ENCODE measurements around the gene WWTR1.

WWTR1 gene

DNA sequence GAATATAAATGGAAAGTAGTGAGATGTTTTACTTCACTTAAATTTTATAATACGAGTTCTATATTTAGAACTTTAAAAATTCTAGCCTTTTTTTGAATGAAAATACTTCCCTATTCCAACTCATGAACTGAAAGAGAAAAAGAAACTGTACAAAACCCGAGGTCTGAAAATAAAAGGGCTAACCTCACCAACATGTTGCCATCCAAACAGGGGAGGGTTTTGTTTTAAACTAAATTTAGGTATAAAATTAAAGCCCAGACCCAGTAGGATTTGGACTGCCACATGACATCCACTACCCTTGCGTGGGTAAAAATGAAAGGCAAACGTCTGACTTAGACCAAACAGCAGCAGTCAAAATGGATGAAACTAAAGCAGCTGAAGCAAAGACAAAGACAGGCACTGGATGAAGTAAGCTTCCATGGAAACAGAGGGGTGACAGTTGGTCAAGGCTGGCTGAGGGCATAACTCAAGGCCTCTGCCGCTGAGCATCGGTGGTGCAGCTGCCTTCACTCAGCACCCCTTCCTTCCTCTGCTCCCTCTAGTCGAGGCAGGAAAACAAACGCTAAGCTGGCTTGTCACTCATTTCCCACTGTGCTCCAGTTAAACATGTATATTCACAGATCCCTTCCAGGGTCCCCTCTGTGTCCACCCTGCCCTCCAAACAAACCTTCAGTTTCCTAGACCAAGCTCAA is 125.2 kb downstream of the WWTR1 start:
- no peak for DNase-seq (ENCODE audit: low read depth)

DNA sequence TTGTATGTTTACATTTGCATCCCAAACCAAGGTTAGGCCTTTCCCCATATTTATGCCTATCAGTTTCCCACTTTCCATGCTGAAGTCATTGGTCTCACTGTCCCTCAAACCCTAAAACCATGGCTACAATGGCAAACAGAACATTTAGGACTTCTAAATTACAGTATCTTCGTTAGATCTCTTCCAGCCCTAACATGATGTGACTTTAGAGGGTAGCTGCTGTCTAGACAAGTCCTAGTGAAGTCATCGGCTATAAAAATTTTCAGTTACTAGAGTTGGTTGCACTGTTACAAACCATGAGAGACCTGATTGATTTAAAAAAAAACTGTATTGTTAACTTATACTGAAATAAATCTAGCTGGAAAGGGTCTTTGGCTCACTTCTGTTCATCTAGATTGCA is 128.7 kb downstream of the WWTR1 start:
- no peak for DNase-seq (ENCODE audit: low read depth)

DNA sequence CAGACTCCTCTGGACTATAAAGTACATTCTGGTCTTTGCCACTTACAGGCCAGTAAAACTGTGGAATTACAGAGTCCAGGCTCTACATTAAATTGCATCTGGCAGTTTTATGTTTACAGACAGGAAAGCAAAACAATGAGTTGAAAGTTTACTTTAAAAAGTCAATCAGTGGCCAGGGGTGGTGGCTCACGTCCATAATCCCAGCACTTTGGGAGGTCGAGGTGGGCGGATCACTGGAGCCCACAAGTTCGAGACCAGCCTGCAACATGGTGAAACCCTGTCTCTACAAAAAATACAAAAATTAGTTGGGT is 129.5 kb downstream of the WWTR1 start:
- no peak for DNase-seq (ENCODE audit: low read depth)

DNA sequence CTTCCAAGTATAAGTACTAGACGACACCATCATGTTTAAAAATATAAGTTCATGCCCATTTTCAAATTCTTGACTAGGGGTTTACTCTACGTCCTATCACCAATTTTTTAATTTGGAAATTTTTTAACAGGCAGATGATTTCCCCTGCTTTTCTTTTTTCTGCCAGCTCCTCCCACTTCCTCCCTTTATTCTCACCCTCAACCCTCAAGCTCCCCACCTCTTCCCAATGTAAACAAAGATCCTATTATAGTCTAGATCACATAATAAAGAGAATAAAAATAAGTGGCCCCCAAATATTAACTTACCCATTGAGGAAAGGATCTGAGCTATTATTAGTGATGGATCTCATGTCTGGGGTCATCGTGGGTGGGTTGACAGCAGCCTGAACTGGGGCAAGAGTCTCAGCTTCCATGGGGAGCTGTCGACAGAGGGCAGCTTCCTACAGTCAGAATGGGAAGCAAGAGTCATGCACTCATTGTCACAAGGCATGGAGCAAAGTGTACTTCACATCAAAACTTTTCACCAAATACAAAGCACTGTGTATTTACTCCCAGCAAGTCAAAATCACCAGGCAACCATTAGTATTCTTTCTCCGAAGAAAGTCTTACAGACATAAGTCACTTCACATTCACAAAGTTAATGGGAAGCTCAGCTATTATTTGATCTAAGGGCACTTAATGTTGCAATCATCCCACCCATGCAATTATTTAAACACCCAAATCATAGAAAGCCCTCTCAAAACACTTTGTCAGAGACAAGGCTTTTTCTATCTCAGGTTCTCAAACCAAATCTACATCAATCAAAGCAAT is 130.1 kb downstream of the WWTR1 start:
- no peak for DNase-seq (ENCODE audit: low read depth)

DNA sequence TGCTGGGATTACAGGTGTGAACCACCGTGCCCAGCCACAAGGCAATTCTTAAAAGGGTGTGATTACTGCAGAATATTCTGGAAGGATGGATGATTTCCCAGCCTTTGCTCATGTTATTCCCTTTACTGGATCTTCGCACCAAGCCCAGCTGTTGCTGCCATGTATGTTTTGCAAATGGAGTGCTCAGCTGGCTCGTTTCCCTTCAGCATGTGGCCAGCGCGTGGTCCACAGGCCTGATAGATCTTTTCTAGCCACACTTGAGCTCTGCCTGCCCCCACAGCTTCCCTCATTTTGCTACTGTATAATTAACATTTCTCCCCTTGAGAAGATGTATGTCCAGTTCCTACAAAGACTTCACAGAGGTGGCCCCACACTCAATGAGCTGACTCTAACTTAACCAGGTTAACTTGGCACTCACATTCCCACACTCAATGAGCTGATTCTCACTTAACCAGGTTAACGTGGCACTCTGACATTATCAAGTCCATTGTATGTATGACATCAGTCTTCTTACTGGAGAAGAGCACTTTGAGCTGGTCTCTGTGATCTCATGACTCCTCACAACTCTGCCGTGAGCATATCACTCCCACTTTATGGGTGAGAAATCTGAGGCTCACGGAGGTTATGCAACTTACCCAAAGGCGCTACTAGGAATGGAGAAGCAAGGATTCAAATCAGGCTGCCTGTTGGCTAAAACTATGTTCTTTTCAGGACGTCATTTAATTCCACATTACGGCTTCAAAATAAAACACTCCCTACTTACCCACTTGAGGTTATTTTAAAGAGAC is 134.1 kb downstream of the WWTR1 start:
- no peak for DNase-seq (ENCODE audit: low read depth)

DNA sequence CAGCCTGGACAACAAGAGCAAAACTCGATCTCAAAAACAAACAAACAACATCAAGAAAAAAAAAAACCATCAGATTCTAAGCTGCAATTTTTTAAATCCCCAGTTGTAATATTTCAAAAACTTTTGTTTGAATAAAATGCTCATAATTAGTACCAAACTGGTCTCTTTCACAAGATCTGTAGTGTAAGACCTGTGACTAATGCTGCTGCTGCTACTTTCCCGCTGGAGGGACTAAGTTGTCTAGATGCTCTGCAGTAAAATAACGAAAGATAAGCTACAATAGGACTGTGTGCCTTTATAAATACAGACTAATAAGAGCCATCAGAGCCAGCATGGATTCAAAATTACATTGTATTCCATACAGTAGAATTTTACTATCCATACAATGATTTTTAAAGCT is 137.9 kb downstream of the WWTR1 start:
- DNase-seq (ENCODE audit: low read depth), result no peak

DNA sequence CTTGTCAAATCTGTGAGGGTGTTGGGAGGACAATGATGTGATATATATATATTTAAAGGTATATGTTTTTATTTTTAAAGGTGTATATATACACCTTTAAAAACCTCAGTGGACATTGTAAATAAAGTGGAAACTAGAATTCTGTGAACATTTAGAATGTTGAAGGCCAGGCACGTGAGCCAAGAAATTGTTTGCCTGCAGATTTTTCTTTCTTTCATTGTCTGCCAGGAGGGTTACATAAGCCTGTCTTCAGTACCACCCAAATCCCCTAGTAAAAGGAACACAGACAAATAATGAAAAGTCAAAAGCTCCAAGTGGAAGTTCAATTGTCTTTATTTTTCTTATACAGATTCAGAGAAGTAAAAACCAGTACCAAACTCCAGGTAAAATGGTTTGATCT is 140.9 kb downstream of the WWTR1 start:
- no peak for DNase-seq (ENCODE audit: low read depth)

DNA sequence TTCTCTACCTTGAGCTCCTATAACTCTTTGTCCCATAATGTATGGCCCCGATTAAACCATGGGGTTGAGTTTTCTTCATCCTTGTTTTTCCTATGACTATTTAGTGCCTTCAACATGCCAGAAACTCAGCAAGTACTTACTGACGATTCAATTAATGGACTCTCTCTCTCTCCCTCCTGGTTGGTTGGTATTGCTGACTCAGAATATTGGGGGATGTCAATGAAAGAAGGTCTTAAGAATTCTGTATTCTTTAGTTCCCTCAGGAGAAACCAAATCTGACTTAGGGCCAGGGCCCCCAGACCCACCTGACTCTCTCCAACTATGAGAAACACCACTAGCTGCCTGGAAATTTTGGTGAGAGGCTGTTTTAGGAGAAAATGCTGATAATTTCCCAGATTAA is 142.6 kb downstream of the WWTR1 start:
- DNase-seq (ENCODE audit: low read depth), result no peak

DNA sequence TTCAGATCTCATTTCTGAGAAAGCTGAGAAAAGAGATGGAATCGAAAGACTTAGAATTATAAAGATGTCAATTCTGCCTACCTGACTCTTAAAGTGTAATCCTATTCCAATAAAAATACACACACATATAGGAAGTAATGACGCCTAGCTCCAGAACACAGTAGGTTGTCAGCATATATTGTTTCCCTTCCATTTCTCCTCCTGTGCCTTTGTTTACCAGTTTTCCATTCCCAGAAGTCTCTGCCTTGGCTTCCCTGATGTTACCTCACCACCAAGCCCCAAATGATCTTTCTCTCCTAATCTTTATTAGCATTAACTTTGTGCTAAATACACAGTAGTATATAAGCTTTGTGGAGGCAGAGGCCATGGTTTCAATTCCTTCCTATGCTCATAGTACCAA is 143.4 kb downstream of the WWTR1 start:
- DNase-seq (ENCODE audit: low read depth), result no peak

DNA sequence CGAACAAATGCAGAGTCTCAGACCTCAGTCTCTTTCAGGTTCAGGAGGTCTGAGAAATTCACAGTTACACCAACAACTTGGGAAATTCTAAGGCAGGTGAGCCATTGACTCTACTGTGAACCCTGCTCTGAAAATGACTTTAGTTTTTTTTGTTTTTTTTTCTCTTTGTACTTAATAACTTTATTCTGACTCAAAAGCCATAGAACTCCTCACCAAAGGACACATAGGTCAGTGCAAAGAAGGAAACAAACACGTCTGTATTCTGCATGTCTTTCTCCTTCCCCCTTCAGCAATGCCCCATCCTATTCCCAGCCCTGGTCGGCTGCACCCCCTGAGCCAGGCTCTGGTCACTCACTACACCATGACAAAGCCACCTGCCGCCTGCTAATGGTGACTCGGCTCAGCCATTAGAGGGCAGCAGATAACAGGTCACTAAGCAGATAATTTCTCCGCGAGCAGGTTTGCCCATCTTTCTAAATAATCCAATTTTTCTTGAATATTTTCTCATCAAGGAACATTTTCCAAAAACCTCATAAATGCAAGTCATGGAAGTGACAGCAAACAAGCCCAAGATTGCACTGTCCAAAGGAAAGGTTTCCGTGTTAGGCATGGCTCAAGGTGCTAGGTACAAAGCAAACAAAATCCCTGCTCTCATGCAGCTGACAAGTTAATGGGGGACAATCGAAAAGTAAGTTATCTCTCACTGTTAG is 145.6 kb downstream of the WWTR1 start:
- no peak for DNase-seq (ENCODE audit: low read depth)

DNA sequence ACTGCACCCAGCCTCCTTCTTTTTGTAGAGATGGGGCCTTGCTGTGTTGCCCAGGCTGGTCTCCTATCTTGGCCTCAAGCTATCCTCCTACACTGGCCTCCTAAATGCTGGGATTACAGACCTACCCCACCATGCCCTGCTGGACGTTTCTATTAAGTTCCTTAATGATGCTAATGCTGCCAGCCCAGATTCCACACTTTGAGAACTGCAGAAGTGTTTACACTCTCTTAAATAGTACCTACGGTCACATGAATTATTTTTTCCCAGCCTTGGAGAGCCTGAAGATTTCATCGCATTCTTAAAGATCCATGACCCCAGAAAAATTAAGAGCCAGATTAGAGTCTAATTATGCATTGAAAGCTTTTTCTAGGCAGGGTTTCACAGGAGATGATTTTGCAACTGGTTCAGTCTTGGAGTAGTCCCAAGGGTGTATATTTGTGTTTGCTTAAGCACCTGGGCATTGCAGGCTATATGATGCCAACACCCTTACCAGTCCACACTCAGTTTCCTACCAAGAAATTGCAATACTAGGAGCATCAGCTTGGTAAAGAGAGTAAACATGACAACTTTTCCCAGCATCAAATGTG is 146.7 kb downstream of the WWTR1 start:
- DNase-seq (ENCODE audit: low read depth), result no peak

DNA sequence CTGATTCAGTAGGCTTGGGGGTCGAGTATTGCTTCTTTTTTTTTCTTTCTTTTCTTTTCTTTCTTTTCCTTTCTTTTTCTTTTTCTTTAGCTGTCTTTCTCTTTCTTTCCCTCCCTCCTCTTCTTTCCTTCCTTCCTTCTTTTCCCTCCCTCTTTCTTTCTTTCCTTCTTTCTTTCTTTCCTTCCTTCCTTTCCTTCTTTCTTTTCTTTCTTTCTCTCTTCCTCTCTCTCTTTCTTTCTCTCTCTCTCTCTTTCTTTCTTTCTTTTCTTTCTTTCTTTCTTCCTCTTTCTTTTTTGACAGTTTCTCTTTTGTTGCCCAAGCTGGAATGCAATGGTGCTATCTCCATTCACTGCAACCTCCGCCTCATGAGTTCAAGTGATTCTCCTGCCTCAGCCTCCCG is 147.3 kb downstream of the WWTR1 start:
- no peak for DNase-seq (ENCODE audit: low read depth)

DNA sequence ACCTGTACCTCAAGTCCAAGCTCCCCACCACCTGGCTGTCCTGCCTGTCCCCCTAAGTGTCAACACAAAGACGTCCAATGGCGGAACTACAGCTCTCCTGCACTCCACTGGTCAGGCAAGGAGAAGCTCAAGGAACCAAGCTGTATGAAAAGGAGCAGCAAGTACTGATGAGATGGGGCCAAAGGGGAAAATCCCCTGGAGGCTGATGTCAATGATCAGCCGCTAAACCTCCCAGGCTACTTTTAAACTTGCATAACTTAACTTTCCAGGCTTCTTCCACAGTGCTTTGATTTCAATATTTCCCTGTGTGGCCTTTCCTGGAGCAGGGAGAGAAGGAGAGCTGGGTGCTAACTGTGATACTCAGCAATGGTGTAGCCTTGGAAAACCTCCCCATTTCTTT is 148.3 kb downstream of the WWTR1 start:
- no peak for DNase-seq (ENCODE audit: low read depth)

DNA sequence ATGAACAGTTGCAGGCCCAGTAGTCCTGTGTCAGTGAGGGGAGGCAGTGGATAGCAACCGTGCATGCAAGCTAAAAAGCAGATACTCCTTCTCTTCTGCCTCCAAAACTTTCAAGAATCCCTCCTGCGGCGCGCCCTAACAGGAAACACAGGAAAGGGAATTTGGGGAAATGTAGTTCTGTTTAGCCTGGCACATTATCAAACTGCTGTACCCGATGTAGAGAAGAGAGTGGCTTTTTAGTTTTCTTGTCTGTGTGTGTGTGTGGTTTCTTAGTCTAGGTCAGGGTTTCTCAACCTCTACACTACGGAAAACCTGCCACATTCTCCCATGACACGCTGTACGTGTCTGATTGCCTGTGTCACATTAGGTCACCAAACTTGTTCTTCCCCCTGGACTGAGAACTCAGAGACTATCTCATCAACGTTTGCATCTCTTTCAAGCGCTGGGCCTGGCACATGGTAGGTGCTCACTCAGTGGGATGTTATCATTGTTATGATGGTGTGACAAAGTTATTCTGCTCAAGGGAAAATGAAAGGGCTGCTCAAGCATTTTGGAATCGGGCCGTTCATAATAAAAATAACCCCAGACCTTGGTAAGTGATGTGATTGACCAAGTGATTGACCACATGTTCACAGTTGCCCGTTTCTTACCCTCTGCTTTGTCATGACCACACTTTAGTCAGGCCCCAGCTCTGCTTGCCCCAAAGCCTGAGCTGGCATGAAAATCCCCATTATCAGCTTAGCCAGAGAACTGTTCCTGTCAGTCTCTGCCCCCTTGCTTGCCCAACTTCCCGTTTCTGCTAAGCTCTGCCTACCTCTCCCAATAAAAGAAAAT is 150.1 kb downstream of the WWTR1 start:
- DNase-seq (ENCODE audit: low read depth), result no peak

DNA sequence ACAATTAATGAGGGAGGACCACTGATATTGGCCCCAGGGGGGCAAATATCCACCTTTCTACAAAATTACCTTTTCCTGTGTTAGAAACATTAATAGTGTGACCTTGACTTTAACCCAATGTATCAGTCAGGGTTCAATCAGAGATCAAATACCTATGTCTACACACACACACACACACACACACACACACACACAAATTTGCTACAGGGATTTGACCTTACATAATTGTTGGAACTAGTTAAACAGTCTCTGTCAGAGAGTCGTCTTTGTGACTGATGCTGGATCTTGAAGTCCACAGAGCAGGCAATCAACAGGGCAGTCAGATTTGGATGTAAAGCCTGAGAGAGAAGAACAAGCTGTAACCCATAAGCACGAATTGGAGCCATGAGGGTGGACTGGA is 150.9 kb downstream of the WWTR1 start:
- no peak for DNase-seq (ENCODE audit: low read depth)

DNA sequence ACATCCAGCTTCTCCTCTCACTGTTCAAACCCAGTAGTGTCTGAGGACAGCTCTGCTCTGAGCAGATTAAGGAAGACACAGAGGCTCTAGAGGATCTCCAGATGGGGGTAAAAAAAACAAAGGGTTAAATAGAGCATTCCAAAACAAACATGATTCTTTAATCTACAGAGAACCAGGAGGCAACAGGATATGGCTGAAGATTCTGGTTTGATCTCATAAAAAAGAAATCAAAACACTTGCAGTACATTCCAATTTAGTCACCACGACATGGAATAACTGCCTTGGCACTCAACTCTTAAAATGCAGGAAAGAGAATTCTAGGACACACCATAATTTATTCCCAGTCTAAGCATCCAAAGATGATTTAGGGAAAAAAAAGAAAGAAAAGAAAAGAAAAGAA is 151.3 kb downstream of the WWTR1 start:
- no peak for DNase-seq (ENCODE audit: low read depth)

DNA sequence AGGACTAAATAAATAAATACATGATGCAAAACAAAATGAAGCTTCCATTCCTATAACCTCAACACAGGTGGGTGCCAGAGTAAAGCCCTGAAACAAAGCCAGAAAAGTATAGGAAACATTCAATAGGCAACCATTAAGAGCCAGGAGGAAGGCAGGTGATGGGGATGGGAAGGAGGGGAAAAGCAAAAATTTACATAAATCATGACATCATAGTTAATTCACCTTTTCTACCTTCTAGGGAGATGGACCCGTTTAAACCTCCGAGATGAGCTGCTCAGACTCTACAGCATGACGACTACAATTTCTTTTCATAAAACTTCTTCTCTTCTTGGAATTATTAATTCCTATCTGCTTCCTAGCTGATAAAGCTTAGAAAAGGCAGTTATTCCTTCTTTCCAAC is 155.4 kb downstream of the WWTR1 start:
- DNase-seq (ENCODE audit: low read depth), result no peak

DNA sequence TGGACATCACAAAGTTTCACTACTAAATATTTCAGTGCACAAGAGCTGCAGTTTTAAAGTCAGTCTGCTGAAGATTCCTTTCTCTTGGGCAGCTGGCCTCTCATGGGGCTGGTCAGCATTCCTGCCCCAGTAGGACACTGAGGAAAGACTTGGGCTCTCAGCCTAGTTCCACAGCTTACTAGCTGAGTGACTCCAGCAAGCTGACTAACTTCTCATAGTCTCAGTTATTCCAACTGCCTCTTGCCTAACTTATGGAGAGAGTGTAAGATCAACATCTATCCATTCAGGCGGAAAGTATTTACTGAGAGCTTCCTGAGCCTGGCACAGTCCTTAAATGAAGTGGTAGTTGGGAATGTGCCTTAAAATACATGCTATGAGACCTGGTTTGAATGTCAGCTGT is 156.3 kb downstream of the WWTR1 start:
- DNase-seq (ENCODE audit: low read depth), result no peak

DNA sequence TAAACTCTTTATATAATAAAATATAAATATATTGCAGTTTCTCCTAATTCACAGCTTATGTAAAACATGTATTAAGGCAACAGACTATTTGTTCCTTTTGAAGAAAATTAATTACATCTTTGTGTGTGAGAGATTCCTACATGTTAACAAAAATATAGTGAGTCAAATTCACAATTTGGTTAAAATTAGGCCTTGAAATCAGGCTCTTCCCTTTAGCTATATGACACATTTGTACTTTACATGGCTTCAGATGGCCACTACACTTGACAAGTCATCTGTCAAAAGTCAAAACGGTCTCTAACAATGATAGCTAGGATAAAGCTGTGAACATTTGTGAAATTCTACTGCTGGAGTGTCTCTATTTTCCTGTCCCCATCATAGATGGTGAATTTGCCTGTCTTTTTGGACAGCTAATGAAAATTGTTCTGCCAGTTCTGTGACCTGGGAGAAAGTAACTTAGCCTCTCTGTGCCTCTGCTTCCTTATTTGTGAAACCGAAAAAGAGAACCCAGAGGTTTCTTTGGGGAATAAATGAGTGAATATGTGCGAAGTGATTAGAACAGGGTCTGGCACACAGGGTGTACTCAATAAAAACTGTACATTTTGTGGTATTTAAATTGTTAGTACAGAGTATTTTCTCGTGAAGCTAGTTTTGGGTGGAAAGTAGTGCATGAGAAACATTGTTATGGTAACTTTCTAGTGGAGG is 159.7 kb downstream of the WWTR1 start:
- no peak for DNase-seq (ENCODE audit: low read depth)

DNA sequence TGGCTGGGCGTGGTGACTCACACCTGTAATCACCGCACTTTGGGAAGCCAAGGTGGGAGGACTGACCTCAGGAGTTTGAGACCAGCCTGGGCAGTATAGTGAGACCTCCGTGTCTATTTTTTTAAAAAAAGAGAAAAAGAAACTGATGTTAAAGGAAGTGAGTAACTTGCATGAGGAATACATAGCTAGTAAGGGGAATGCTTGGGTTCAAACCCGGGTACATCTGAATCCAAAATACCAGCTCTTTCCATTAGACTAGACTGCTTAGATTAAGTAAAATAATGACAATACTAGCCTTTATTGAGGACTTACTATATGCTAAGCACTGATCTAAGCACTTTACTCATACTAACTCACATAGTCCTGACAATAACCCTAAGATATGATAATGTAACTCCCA is 160.9 kb downstream of the WWTR1 start:
- DNase-seq (ENCODE audit: low read depth), result no peak
